GM19463 (cell line): ENCODE data around the gene ALPP.
"Not testable (repeated sequence)": the region's sequence is repeated elsewhere in the genome, so short reads cannot be mapped to it uniquely, and the experiment has no call there.

Experiments used
- ATAC-seq: cut with Tn5 transposase; IDR thresholded peaks from one replicate; pipeline ENCODE4 v1.9.1; 2021; ENCODE audit warnings: mild to moderate bottlenecking, moderate library complexity; ENCODE audit not compliant: unreplicated experiment

ALPP gene

GRCh38 chr2:232378735-232379151, at the start of gene ALPP:
ALPP (plus strand) TSS chr2:232378751; CDS start chr2:232378803, 52 bp downstream.
- ATAC-seq: not testable (repeated sequence)

- ATAC-seq: no peak
Observed at GRCh38 chr2:232329716-232330067, 48.9 kb upstream of the ALPP start.

- ATAC-seq: no peak
Observed at GRCh38 chr2:232330068-232330999, 48.2 kb upstream of the ALPP start.

- not testable (repeated sequence) for ATAC-seq
Observed at GRCh38 chr2:232331061-232331460, 47.5 kb upstream of the ALPP start.

- ATAC-seq: not testable (repeated sequence)
Observed at GRCh38 chr2:232331641-232332040, 46.9 kb upstream of the ALPP start.

- ATAC-seq: not testable (repeated sequence)
Observed at GRCh38 chr2:232332244-232332939, 46.2 kb upstream of the ALPP start.

- no peak for ATAC-seq
Observed at GRCh38 chr2:232332940-232333259, 45.7 kb upstream of the ALPP start.

GRCh38 chr2:232333361-232334135, 45.0 kb upstream of the ALPP start:
- ATAC-seq: no peak

- not testable (repeated sequence) for ATAC-seq
Observed at GRCh38 chr2:232334136-232334884, 44.2 kb upstream of the ALPP start.

- not testable (repeated sequence) for ATAC-seq
Observed at GRCh38 chr2:232334885-232335205, 43.7 kb upstream of the ALPP start.

GRCh38 chr2:232335206-232335858, 43.2 kb upstream of the ALPP start:
- ATAC-seq: not testable (repeated sequence)

GRCh38 chr2:232335859-232336215, 42.7 kb upstream of the ALPP start:
- ATAC-seq: no peak

GRCh38 chr2:232336241-232336736, 42.3 kb upstream of the ALPP start:
- ATAC-seq: no peak

GRCh38 chr2:232336981-232337720, 41.4 kb upstream of the ALPP start:
- ATAC-seq: no peak

- ATAC-seq: not testable (repeated sequence)
Observed at GRCh38 chr2:232338094-232338758, 40.3 kb upstream of the ALPP start.

- ATAC-seq: no peak
Observed at GRCh38 chr2:232338759-232339106, 39.8 kb upstream of the ALPP start.

- no peak for ATAC-seq
Observed at GRCh38 chr2:232339121-232340081, 39.1 kb upstream of the ALPP start.
